ENCODE data around the gene TNIP1.

DNA sequence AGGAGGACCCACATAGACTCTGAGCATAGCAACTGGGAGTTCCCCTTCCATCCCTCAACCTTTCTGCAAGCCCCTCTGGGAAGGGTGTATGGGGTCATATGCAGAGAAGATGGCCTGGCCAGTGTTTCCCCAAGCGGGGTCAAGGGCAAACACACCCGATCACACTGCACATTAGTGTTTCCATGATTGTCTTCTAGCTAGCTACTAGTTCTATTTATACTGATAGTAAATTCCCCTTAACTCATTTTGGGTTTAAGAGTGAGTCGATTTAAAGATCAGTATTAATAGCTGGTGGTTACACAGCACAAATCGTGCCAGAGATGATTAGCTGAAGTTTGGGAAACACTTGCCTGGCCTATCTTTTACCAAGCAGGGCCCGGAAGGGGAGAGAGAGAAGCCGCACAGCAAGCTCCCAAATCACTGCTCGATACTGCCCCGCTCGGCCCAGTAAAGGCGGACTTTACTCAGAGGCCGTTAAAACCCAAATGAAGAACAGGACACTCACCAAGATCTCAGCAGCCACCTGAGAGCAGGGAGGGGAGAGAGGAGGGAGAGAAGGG, 29.4 kb upstream of the TNIP1 start:
- no peak for TF ChIP-seq EZH2 (IDR thresholded peaks at IDR 0.05; ENCODE audit: borderline replicate concordance, low read length)
- TF ChIP-seq, protein P1, sequence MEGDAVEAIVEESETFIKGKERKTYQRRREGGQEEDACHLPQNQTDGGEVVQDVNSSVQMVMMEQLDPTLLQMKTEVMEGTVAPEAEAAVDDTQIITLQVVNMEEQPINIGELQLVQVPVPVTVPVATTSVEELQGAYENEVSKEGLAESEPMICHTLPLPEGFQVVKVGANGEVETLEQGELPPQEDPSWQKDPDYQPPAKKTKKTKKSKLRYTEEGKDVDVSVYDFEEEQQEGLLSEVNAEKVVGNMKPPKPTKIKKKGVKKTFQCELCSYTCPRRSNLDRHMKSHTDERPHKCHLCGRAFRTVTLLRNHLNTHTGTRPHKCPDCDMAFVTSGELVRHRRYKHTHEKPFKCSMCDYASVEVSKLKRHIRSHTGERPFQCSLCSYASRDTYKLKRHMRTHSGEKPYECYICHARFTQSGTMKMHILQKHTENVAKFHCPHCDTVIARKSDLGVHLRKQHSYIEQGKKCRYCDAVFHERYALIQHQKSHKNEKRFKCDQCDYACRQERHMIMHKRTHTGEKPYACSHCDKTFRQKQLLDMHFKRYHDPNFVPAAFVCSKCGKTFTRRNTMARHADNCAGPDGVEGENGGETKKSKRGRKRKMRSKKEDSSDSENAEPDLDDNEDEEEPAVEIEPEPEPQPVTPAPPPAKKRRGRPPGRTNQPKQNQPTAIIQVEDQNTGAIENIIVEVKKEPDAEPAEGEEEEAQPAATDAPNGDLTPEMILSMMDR (conservative IDR thresholded peaks at IDR 0.05 in 1 of 2, IDR thresholded peaks at IDR 0.05 in 1 of 2; ENCODE audit: extremely low read depth in 1 of 2, insufficient read depth in 1 of 2, low read depth in 1 of 2, low read length in 2 of 2): no peak
